Measurements from ENCODE around the gene PIGP. TPM values are rescaled to one million over a fixed set of nuclear protein-coding genes. Genes with fewer than 3 reads are reported as not detected.
A peak's percentile ranks its signal among the peaks of the same experiment; 100 is the strongest.

Gene PIGP
- total and polyA plus RNA-seq, 10 of the 15 experiments (the other 5 are each of a cell fraction or from before 2014, with no cell fraction given): 17.0 to 65.0 (median 29.5) TPM

DNA sequence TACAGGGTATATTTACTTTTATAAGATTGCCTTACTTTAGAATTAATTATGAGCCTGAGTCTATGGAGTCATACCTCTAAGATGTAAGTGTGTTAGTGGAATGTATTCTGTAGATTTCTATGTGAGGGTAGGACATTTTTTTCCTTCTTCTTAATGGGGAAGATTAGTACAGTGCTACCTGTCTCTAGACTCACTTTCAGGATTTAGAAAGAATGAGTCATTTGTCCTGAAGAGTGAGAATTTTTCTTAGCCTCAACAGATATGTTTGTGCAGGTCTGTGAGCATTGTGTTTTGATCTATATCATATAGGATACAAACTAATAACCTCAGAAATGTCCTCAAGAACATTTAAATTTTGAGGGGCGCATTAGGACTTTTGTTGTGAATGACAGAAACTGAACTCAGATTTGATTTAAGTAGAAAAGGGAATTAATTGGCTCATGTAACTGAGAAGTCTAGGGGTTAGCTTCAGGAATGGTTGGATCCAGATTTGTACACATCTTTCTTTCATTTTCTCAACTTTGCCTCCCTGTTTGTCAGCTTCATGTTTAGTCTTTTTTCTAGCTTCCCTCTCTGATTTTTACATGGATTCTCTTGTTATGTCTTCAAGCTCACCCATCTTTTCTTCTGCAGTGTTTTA lies 45.4 kb upstream of the PIGP start:
- ChIA-PET POLR2A (no interaction called here), RAD21 (ENCODE audit: unreplicated experiment) (no interaction called here), SMC1A (ENCODE audit: uncharacterized antibody, unreplicated experiment) (no interaction called here), CTCF (no interaction called here)
- Histone ChIP-seq H3K4me1 (ENCODE audit: control insufficient read depth, insufficient read depth, low read length) (no peaks in the 10 kb centered on the region), H3K27ac (ENCODE audit: control insufficient read depth, insufficient read depth) (no peak overlapping the region), H3K9ac (ENCODE audit: control insufficient read depth, insufficient read depth, low read length) (no peak overlapping the region), H3K4me2 (ENCODE audit: control insufficient read depth, insufficient read depth) (no peak overlapping the region), H3K36me3 (ENCODE audit: control insufficient read depth in 2 of 2, insufficient read depth in 2 of 2, low read length in 1 of 2) (peaks cover 0 to 5% of the 10 kb centered on the region in 2 experiments; a peak in 1 of 4 replicates), H4K20me1 (ENCODE audit: control insufficient read depth, insufficient read depth) (no peaks in the 10 kb centered on the region), H3K9me3 (replicated peaks; ENCODE audit: control insufficient read depth, insufficient read depth, low read length) (no peaks in the 10 kb centered on the region), H3K79me2 (ENCODE audit: control insufficient read depth, insufficient read depth, low read length) (no peaks in the 10 kb centered on the region), H3K4me3 (no peak overlapping the region), H2AFZ (ENCODE audit: control insufficient read depth, low read depth, low read length) (no peak overlapping the region), H3K27me3 (replicated peaks in 1 of 2; ENCODE audit: control insufficient read depth in 2 of 2, insufficient read depth in 2 of 2, low read length in 1 of 2) (no peaks in the 10 kb centered on the region)
- FAIRE-seq (no peak), ATAC-seq (no peak), DNase-seq (ENCODE audit: low read depth, low spot score) (no peak)
- 71% methylated on average over 1 of the region's 1 CpG for WGBS (ENCODE audit: insufficient coverage, insufficient replicate concordance, low lambda C conversion rate, missing lambda C conversion rate)
- in situ Hi-C loops (cut with MboI) (no loop called here), intact Hi-C loops (cut with micrococcal nuclease; ENCODE audit: unreplicated experiment) (no loop called here)
- TF ChIP-seq, protein P1, sequence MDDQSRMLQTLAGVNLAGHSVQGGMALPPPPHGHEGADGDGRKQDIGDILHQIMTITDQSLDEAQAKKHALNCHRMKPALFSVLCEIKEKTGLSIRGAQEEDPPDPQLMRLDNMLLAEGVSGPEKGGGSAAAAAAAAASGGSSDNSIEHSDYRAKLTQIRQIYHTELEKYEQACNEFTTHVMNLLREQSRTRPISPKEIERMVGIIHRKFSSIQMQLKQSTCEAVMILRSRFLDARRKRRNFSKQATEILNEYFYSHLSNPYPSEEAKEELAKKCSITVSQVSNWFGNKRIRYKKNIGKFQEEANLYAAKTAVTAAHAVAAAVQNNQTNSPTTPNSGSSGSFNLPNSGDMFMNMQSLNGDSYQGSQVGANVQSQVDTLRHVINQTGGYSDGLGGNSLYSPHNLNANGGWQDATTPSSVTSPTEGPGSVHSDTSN (IDR thresholded peaks at IDR 0.05; ENCODE audit: insufficient replicate concordance, low read depth, low read length): no peak
- TF ChIP-seq, protein P2, sequence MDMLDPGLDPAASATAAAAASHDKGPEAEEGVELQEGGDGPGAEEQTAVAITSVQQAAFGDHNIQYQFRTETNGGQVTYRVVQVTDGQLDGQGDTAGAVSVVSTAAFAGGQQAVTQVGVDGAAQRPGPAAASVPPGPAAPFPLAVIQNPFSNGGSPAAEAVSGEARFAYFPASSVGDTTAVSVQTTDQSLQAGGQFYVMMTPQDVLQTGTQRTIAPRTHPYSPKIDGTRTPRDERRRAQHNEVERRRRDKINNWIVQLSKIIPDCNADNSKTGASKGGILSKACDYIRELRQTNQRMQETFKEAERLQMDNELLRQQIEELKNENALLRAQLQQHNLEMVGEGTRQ (IDR thresholded peaks at IDR 0.05; ENCODE audit: borderline replicate concordance, low read depth, low read length): no peak
- BruUV-seq (replicated peaks): no TSS peak

DNA sequence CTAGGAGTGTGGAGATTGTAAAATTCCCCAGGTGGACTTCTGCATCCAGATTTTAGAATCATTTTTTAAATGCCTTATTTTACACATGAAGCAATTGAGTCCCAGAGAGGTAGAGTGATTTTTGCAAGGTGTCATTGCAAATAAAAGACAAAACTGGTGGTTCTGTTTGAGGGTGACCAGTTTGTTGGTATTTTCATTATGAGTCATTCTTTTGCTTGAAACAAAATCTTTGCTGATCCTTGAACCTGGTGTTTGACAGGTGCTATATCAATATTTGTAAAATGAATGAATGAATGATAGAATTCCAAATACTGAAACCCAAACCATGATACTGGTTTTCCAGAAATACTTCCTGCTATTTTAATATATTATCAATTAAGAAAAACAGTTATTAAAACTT lies 44.3 kb upstream of the PIGP start:
- intact Hi-C loops (cut with micrococcal nuclease; ENCODE audit: unreplicated experiment): no loop called here
- H3K4me1 ChIP-seq (ENCODE audit: control insufficient read depth, insufficient read depth, low read length): no peaks in the 10 kb centered on the region
- TF ChIP-seq, protein P3, sequence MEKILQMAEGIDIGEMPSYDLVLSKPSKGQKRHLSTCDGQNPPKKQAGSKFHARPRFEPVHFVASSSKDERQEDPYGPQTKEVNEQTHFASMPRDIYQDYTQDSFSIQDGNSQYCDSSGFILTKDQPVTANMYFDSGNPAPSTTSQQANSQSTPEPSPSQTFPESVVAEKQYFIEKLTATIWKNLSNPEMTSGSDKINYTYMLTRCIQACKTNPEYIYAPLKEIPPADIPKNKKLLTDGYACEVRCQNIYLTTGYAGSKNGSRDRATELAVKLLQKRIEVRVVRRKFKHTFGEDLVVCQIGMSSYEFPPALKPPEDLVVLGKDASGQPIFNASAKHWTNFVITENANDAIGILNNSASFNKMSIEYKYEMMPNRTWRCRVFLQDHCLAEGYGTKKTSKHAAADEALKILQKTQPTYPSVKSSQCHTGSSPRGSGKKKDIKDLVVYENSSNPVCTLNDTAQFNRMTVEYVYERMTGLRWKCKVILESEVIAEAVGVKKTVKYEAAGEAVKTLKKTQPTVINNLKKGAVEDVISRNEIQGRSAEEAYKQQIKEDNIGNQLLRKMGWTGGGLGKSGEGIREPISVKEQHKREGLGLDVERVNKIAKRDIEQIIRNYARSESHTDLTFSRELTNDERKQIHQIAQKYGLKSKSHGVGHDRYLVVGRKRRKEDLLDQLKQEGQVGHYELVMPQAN (conservative IDR thresholded peaks at IDR 0.05): no peak
- TF ChIP-seq CHD1 (IDR thresholded peaks at IDR 0.05; ENCODE audit: low read depth, low read length) (no peak), ZNF24 (IDR thresholded peaks at IDR 0.05) (peak; percentile 37; the same call in 1 of the 2 replicates), TARDBP (IDR thresholded peaks at IDR 0.05; ENCODE audit: borderline replicate concordance) (no peak), ZNF622 (IDR thresholded peaks at IDR 0.05) (no peak), NFYA (IDR thresholded peaks at IDR 0.05; ENCODE audit: borderline replicate concordance, low read depth, low read length) (no peak), MYC (IDR thresholded peaks at IDR 0.05; ENCODE audit: insufficient read depth, insufficient read length, insufficient replicate concordance, low read length, severe bottlenecking) (no peak), NR2C1 (IDR thresholded peaks at IDR 0.05) (no peak), POLR2AphosphoS5 (IDR thresholded peaks at IDR 0.05; ENCODE audit: low read length) (no peak), JUNB (IDR thresholded peaks at IDR 0.05) (peak; percentile 72), BRCA1 (IDR thresholded peaks at IDR 0.05; ENCODE audit: low read depth, low read length) (no peak)

More for the DNA sequence above, 44.3 kb upstream of the PIGP start:
- no peaks in the 10 kb centered on the region; a peak in 1 of 4 replicates for H3K36me3 ChIP-seq (ENCODE audit: control insufficient read depth in 2 of 2, insufficient read depth in 2 of 2, low read length in 1 of 2)
- ChIA-PET CTCF (no interaction called here), RAD21 (ENCODE audit: unreplicated experiment) (interaction anchor here (0.6 to 1.0 kb wide), 4 partner anchors 10 to 493 kb away, joined by 3 to 5 read pairs (median 3); no protein-coding TSS in a partner anchor), POLR2A (no interaction called here), SMC1A (ENCODE audit: uncharacterized antibody, unreplicated experiment) (interaction anchor here (0.6 kb wide), 1 partner anchor 1103 kb away, joined by 3 read pairs; no protein-coding TSS in a partner anchor)
- H4K20me1 ChIP-seq (ENCODE audit: control insufficient read depth, insufficient read depth): no peaks in the 10 kb centered on the region
- DNase-seq (ENCODE audit: low read depth, low spot score) (no peak), ATAC-seq (peak; percentile 47; the same call in 2 of the 3 replicates), FAIRE-seq (no peak)
- H3K4me2 ChIP-seq (ENCODE audit: control insufficient read depth, insufficient read depth): no peak overlapping the region
- no peak overlapping the region for H3K9ac ChIP-seq (ENCODE audit: control insufficient read depth, insufficient read depth, low read length)
- no peaks in the 10 kb centered on the region for H3K79me2 ChIP-seq (ENCODE audit: control insufficient read depth, insufficient read depth, low read length)
- in situ Hi-C loops (cut with MboI): no loop called here
- H2AFZ ChIP-seq (ENCODE audit: control insufficient read depth, low read depth, low read length): no peak overlapping the region
- no TSS peak for BruUV-seq (replicated peaks)
- H3K4me3 ChIP-seq: no peak overlapping the region
- H3K27ac ChIP-seq (ENCODE audit: control insufficient read depth, insufficient read depth): no peak overlapping the region
- no peaks in the 10 kb centered on the region for H3K27me3 ChIP-seq (replicated peaks in 1 of 2; ENCODE audit: control insufficient read depth in 2 of 2, insufficient read depth in 2 of 2, low read length in 1 of 2)
- H3K9me3 ChIP-seq (replicated peaks; ENCODE audit: control insufficient read depth, insufficient read depth, low read length): no peaks in the 10 kb centered on the region
